ENCODE results near the gene TMEM95. TPM values are rescaled to one million over a fixed set of nuclear protein-coding genes. Genes with fewer than 3 reads are reported as not detected.

The TMEM95 gene
- total RNA-seq, 3 donors from 2014 or later (not counting 1 experiment from before 2014, with no cell fraction given), result not detected

- H3K4me3 ChIP-seq (ENCODE audit: low read length), result no peak overlapping the region
- no peak for TF ChIP-seq CTCF (IDR thresholded peaks at IDR 0.05)
- no peak overlapping the region for H3K27ac ChIP-seq (ENCODE audit: low read length)
- peaks cover 31% of the 10 kb centered on the region for H3K4me1 ChIP-seq (ENCODE audit: control insufficient read depth, insufficient read depth, low read length)
- no peak overlapping the region for H3K4me3 Mint-ChIP-seq
- peak overlapping the region in 1 of 2 donors; percentile 62 for H3K27ac Mint-ChIP-seq
- H3K27me3 ChIP-seq (ENCODE audit: control insufficient read depth, insufficient read depth, low read length), result no peaks in the 10 kb centered on the region
- H3K27me3 Mint-ChIP-seq (ENCODE audit: low read depth in 2 of 2), result no peaks in the 10 kb centered on the region
- peaks cover 24% of the 10 kb centered on the region for H3K36me3 ChIP-seq (ENCODE audit: control insufficient read depth, insufficient read depth, low read length)
- WGBS (ENCODE audit: insufficient coverage), result 100% methylated on average over 1 of the region's 7 CpGs
- ATAC-seq (no peak), DNase-seq (no peak)
- H3K9me3 ChIP-seq (ENCODE audit: control insufficient read depth, insufficient read depth, low read length), result no peaks in the 10 kb centered on the region
- no peaks in the 10 kb centered on the region for H3K9me3 Mint-ChIP-seq
- no peaks in the 10 kb centered on the region for H3K36me3 Mint-ChIP-seq
- intact Hi-C loops (cut with micrococcal nuclease), result no loop called here
- peaks cover 21 to 40% of the 10 kb centered on the region in 2 donors for H3K4me1 Mint-ChIP-seq
Observed at GRCh38 chr17:7327056-7327455, 27.9 kb upstream of the TMEM95 start.

GRCh38 chr17:7327501-7327900 is 27.5 kb upstream of the TMEM95 start:
- peaks cover 21 to 40% of the 10 kb centered on the region in 2 donors for H3K4me1 Mint-ChIP-seq

GRCh38 chr17:7328009-7328408 is 26.9 kb upstream of the TMEM95 start:
- Mint-ChIP-seq H3K4me3 (peak overlapping the region; percentile 55), H3K27ac (peak overlapping the region; percentile 89 to 97), H3K4me1 (peaks cover 21 to 40% of the 10 kb centered on the region in 2 donors), H3K27me3 (ENCODE audit: low read depth in 2 of 2) (no peaks in the 10 kb centered on the region), H3K36me3 (no peaks in the 10 kb centered on the region), H3K9me3 (no peaks in the 10 kb centered on the region)
- Histone ChIP-seq H3K36me3 (ENCODE audit: control insufficient read depth, insufficient read depth, low read length) (peaks cover 15% of the 10 kb centered on the region), H3K27ac (ENCODE audit: low read length) (no peak overlapping the region), H3K4me3 (ENCODE audit: low read length) (no peak overlapping the region), H3K4me1 (ENCODE audit: control insufficient read depth, insufficient read depth, low read length) (peaks cover 35% of the 10 kb centered on the region), H3K9me3 (ENCODE audit: control insufficient read depth, insufficient read depth, low read length) (no peaks in the 10 kb centered on the region), H3K27me3 (ENCODE audit: control insufficient read depth, insufficient read depth, low read length) (no peaks in the 10 kb centered on the region)
- intact Hi-C loops (cut with micrococcal nuclease), result loop anchor here (2.0 kb wide), 2 partner anchors 13 to 47 kb away; partner anchors contain the start of genes GPS2 and SLC2A4
- ATAC-seq (no peak), DNase-seq (no peak)
- WGBS (ENCODE audit: insufficient coverage), result 100% methylated on average over 1 of the region's 1 CpG
- no peak for TF ChIP-seq CTCF (IDR thresholded peaks at IDR 0.05)

More at GRCh38 chr17:7327501-7327900, 27.5 kb upstream of the TMEM95 start:
- intact Hi-C loops (cut with micrococcal nuclease), result no loop called here
- no peak for ATAC-seq
- peaks cover 20% of the 10 kb centered on the region for H3K36me3 ChIP-seq (ENCODE audit: control insufficient read depth, insufficient read depth, low read length)
- H3K9me3 ChIP-seq (ENCODE audit: control insufficient read depth, insufficient read depth, low read length), result no peaks in the 10 kb centered on the region
- H3K4me1 ChIP-seq (ENCODE audit: control insufficient read depth, insufficient read depth, low read length), result peaks cover 35% of the 10 kb centered on the region
- H3K9me3 Mint-ChIP-seq, result no peaks in the 10 kb centered on the region
- no peak for DNase-seq
- WGBS (ENCODE audit: insufficient coverage), result 89% methylated on average over 16 of the region's 17 CpGs
- peak overlapping the region; percentile 89 to 97 for H3K27ac Mint-ChIP-seq
- no peak overlapping the region for H3K4me3 ChIP-seq (ENCODE audit: low read length)
- H3K36me3 Mint-ChIP-seq, result no peaks in the 10 kb centered on the region
- H3K27ac ChIP-seq (ENCODE audit: low read length), result no peak overlapping the region
- no peak for TF ChIP-seq CTCF (IDR thresholded peaks at IDR 0.05)
- no peaks in the 10 kb centered on the region for H3K27me3 ChIP-seq (ENCODE audit: control insufficient read depth, insufficient read depth, low read length)
- H3K27me3 Mint-ChIP-seq (ENCODE audit: low read depth in 2 of 2), result no peaks in the 10 kb centered on the region
- H3K4me3 Mint-ChIP-seq, result no peak overlapping the region

- Histone ChIP-seq H3K4me3 (ENCODE audit: low read length) (peak within 1 kb of the TSS; percentile 90), H3K36me3 (ENCODE audit: control insufficient read depth, insufficient read depth, low read length) (peaks cover 6% of the 10 kb centered on the region), H3K27me3 (ENCODE audit: control insufficient read depth, insufficient read depth, low read length) (no peaks in the 10 kb centered on the region), H3K9me3 (ENCODE audit: control insufficient read depth, insufficient read depth, low read length) (no peaks in the 10 kb centered on the region), H3K4me1 (ENCODE audit: control insufficient read depth, insufficient read depth, low read length) (peaks cover 34% of the 10 kb centered on the region), H3K27ac (ENCODE audit: low read length) (peak within 1 kb of the TSS; percentile 91)
- peak within 1 kb of the TSS; percentile 96 for H3K4me3 Mint-ChIP-seq
- intact Hi-C loops (cut with micrococcal nuclease), result loop anchor here (1.0 to 2.0 kb wide), 3 partner anchors 14 to 48 kb away; partner anchors contain the start of genes EIF5A, GPS2 and SLC2A4
- H3K27ac Mint-ChIP-seq, result peak within 1 kb of the TSS; percentile 89 to 97
- WGBS (ENCODE audit: insufficient coverage), result under 1% methylated on average over 49 of the region's 50 CpGs
- H3K9me3 Mint-ChIP-seq, result no peaks in the 10 kb centered on the region
- peaks cover 21 to 44% of the 10 kb centered on the region in 2 donors for H3K4me1 Mint-ChIP-seq
- no peaks in the 10 kb centered on the region for H3K27me3 Mint-ChIP-seq (ENCODE audit: low read depth in 2 of 2)
- peak in 1 of 2 donors; percentile 62 for DNase-seq
- TF ChIP-seq CTCF (IDR thresholded peaks at IDR 0.05), result no peak
- no peaks in the 10 kb centered on the region for H3K36me3 Mint-ChIP-seq
- ATAC-seq, result peak; percentile 3 to 10 (median 9)
Observed at GRCh38 chr17:7328840-7329373, 26.0 kb upstream of the TMEM95 start, which contains the start of gene NEURL4. Gene NEURL4 (minus strand): TSS chr17:7329335. CDS start chr17:7329312, 23 bp downstream.

Measured in natural killer cell (primary cell).